Heart left ventricle (tissue), 13 donors: ENCODE measurements around the gene XCL2.

ENCODE experiments used
- POLR2A ChIP-seq, 2 donors: fragments of 450-650 bp; IDR thresholded peaks; one replicate each; pipeline ENCODE4 v1.6.1; 2017; ENCODE audit warnings: antibody characterized with exemption in 2 of 2, mild to moderate bottlenecking in 2 of 2, moderate library complexity in 2 of 2
- TF ChIP-seq, protein P1 (sequence below), 12 donors: fragments of 200-600 bp; sonication (generic) in 4 of 12; IDR thresholded peaks; one replicate each; pipeline versions ENCODE4 v1.5.0 to v1.8.0; 2018 to 2022; ENCODE audit warnings: antibody characterized with exemption in 12 of 12, mild to moderate bottlenecking in 5 of 12
- donor health status: ischemic (EF 13 %, LVEDD 7.1; RV severe dilation, severe dysfunction).
- donor health status: DM: no; HTN: yes; CAD: no.
- donor health status: DM: no; HTN: no; CAD: no.
- donor health status: ischemic (EF 25% LVEDD 6.9; RV normal size, moderate dysfunction).
- donor health status: ischemic (EF 25% LVEDD 5.7; RV mildly dilated, moderate dysfunction).
- donor health status: ischemic (EF 35%, LVEDD 5.7; RV mildly dilated, moderate dysfunction).
- donor health status: nonischemic (EF 11% LVEDD 7.7; RV severe dilation, severe dysfunction).
- donor health status: DM: yes; HTN: yes; CAD: no.
- donor health status: PGD.
- donor health status: ischemic (EF 29% LVEDD 5.4; RV normal size, mild dysfunction).
- donor health status: nonischemic (EF 23%, LVEDD 6.1; RV moderate dilation, normal function).

DNA sequence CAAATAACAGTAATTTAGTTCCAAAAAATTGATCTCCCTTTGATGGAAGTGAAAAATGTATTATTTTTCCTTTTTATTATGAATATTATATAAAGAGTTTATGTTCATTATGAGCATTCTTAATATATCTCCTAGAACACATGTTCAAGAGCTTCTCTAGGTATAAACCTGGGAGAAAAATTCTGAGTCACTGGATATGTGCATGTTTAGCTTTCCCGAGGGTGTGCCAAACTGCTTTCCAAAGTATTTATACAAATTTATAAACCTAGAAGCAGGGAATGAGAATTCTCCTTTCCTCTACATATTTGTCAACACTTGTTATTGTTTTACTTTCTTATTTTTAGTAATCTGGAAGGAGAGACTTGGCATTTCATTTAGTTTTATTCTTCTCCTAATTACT, 25.0 kb downstream of the XCL2 start:
- TF ChIP-seq, protein P1, sequence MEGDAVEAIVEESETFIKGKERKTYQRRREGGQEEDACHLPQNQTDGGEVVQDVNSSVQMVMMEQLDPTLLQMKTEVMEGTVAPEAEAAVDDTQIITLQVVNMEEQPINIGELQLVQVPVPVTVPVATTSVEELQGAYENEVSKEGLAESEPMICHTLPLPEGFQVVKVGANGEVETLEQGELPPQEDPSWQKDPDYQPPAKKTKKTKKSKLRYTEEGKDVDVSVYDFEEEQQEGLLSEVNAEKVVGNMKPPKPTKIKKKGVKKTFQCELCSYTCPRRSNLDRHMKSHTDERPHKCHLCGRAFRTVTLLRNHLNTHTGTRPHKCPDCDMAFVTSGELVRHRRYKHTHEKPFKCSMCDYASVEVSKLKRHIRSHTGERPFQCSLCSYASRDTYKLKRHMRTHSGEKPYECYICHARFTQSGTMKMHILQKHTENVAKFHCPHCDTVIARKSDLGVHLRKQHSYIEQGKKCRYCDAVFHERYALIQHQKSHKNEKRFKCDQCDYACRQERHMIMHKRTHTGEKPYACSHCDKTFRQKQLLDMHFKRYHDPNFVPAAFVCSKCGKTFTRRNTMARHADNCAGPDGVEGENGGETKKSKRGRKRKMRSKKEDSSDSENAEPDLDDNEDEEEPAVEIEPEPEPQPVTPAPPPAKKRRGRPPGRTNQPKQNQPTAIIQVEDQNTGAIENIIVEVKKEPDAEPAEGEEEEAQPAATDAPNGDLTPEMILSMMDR (IDR thresholded peaks at IDR 0.05): no peak
- TF ChIP-seq POLR2A (IDR thresholded peaks at IDR 0.05): no peak
